Lower lobe of right lung (tissue), 2 donors: ENCODE measurements around the gene SIGLEC15. TPM values are rescaled to one million over a fixed set of nuclear protein-coding genes. Genes with fewer than 3 reads are reported as not detected.
"Not testable (repeated sequence)": the region's sequence is repeated elsewhere in the genome, so short reads cannot be mapped to it uniquely, and the experiment has no call there.

ENCODE experiments used
- ATAC-seq, 2 donors: fragments of 200-7000 bp; cut with Tn5 transposase; one replicate each; pipeline ENCODE4 v1.9.1; 2020 to 2022; ENCODE audit warnings: mild to moderate bottlenecking in 2 of 2, moderate library complexity in 2 of 2
- DNase-seq: peaks from one replicate; pipeline ENCODE4 v3.0.0-alpha.2; 2020
- H3K27ac ChIP-seq: fragments of 200-600 bp; one replicate; pipeline ENCODE4 v1.8.0; 2022
- H3K27me3 ChIP-seq: fragments of 200-600 bp; one replicate; pipeline ENCODE4 v1.8.0; 2022; ENCODE audit warnings: low read depth
- H3K36me3 ChIP-seq: fragments of 200-600 bp; one replicate; pipeline ENCODE4 v1.8.0; 2022; ENCODE audit warnings: mild to moderate bottlenecking
- H3K4me1 ChIP-seq: fragments of 200-600 bp; one replicate; pipeline ENCODE4 v1.8.0; 2022
- H3K4me3 ChIP-seq: fragments of 200-600 bp; one replicate; pipeline ENCODE4 v1.8.0; 2022; ENCODE audit warnings: mild to moderate bottlenecking
- H3K9me3 ChIP-seq: fragments of 200-600 bp; one replicate; pipeline ENCODE4 v1.8.0; 2022
- intact Hi-C: fragments of 100-400 bp; cut with DNase I; formaldehyde crosslinking; loops from one replicate; pipeline ENCODE4 v1.11.0; 2022
- total RNA-seq: library from RNA; stranded (reverse); fragmentation: NEBNext Ultra II Directional; extraction: Animal tissue kit (Norgen Biotek cat#: 25700); gene quantifications from one replicate; pipeline ENCODE4 v1.2.1, GENCODE V29; 2021
- TF ChIP-seq, protein P1 (sequence below): fragments of 200-600 bp; IDR thresholded peaks from one replicate; pipeline ENCODE4 v1.8.0; 2022; ENCODE audit warnings: antibody characterized with exemption, mild to moderate bottlenecking
- donor health status: DM: no; HTN: yes; CAD: no; lungs with severe emphysema.

SIGLEC15 gene
- total RNA-seq, 1 donor from 2014 or later, result 0.35 TPM

DNA sequence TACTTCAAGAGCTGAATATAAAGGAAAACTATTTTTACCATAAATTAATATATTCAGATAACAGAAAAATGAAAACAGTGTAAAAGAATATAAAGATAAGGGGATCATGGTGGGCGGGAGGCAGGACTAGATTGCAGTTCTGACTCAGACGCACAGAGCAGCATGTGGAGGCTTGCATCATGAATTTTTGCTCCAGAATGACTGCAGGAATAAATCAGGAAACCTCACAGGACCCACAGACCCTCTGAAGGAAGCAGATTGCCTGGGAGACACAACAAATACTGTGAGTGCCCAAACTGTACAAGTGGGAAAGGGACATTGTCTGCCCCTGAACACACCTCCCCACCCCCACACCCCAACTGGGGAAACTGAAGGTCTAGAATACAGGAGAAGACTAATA, 19.2 kb upstream of the SIGLEC15 start:
- TF ChIP-seq, protein P1, sequence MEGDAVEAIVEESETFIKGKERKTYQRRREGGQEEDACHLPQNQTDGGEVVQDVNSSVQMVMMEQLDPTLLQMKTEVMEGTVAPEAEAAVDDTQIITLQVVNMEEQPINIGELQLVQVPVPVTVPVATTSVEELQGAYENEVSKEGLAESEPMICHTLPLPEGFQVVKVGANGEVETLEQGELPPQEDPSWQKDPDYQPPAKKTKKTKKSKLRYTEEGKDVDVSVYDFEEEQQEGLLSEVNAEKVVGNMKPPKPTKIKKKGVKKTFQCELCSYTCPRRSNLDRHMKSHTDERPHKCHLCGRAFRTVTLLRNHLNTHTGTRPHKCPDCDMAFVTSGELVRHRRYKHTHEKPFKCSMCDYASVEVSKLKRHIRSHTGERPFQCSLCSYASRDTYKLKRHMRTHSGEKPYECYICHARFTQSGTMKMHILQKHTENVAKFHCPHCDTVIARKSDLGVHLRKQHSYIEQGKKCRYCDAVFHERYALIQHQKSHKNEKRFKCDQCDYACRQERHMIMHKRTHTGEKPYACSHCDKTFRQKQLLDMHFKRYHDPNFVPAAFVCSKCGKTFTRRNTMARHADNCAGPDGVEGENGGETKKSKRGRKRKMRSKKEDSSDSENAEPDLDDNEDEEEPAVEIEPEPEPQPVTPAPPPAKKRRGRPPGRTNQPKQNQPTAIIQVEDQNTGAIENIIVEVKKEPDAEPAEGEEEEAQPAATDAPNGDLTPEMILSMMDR, result no peak
- peaks cover 9% of the 10 kb centered on the region for H3K9me3 ChIP-seq
- no peaks in the 10 kb centered on the region for H3K4me1 ChIP-seq
- DNase-seq (no peak), ATAC-seq (no peak)
- intact Hi-C loops, result no loop called here
- no peak overlapping the region for H3K27ac ChIP-seq
- H3K4me3 ChIP-seq, result no peak overlapping the region
- H3K27me3 ChIP-seq, result no peaks in the 10 kb centered on the region
- no peaks in the 10 kb centered on the region for H3K36me3 ChIP-seq

DNA sequence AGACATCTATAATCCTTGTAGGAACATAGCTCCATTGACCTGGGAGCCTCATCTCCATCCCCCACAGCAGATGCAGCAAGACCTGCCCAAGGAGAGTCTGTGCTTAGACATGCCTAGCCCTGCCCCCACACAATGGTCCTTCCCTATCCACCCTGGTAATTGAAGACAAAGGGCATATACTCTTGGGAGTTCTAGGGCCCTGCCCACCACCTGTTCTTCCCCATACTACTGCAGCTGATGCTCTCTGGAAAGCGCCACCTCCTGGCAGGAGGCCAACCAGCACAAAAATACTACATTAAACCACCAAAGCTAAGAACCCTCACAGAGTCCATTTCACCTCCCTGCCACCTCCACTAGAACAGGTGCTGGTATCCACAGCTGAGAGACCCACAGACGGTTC, 18.3 kb upstream of the SIGLEC15 start:
- H3K27me3 ChIP-seq, H3K4me3 ChIP-seq, H3K36me3 ChIP-seq, ATAC-seq, DNase-seq, H3K27ac ChIP-seq, intact Hi-C loops, H3K4me1 ChIP-seq, H3K9me3 ChIP-seq: not testable (repeated sequence)

DNA sequence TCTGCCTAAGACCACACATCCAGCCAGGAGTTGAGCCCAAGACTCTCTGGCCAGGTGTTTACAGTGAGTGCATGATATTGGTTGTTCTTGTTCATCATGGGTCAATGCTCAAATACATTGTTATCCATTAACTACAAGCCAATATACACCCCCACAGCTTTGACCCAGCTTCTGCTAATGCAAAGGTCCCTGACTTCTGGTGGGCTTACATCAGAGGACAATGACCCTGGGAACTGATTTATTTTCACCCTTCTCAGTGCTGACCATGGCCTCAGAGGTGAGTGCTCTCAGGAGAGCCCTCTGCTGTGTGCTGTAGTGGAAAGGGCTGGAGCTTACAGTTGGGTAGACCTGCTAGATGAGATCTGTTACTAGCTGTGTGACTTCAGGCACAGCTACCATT, 10.7 kb upstream of the SIGLEC15 start:
- H3K4me1 ChIP-seq, H3K36me3 ChIP-seq, DNase-seq, H3K4me3 ChIP-seq, H3K9me3 ChIP-seq, H3K27me3 ChIP-seq, H3K27ac ChIP-seq, ATAC-seq, intact Hi-C loops: not testable (repeated sequence)

DNA sequence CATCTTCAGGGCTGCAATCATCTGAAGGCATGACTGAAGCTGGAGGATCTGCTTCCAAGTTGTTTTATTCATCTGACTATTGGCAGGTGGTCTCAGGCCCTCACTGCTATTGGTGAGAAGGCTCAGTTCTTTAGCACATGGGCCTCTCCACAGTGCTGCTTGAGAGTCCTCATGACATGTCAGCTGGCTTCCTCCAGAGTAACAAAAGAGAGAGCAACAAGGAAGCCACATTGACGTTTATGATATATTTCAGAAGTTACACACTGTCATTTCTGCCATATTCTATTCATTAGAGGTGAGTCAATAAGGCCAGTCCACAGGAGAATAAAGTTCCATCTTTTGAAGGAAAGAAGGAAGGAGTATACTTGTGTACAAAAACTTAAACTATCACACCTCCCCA, 7.9 kb upstream of the SIGLEC15 start:
- H3K4me1 ChIP-seq, result no peaks in the 10 kb centered on the region
- H3K36me3 ChIP-seq, result no peaks in the 10 kb centered on the region
- no peaks in the 10 kb centered on the region for H3K9me3 ChIP-seq
- DNase-seq (no peak), ATAC-seq (no peak)
- intact Hi-C loops, result no loop called here
- TF ChIP-seq, protein P1, result no peak
- no peaks in the 10 kb centered on the region for H3K27me3 ChIP-seq
- no peak overlapping the region for H3K27ac ChIP-seq
- H3K4me3 ChIP-seq, result no peak overlapping the region

DNA sequence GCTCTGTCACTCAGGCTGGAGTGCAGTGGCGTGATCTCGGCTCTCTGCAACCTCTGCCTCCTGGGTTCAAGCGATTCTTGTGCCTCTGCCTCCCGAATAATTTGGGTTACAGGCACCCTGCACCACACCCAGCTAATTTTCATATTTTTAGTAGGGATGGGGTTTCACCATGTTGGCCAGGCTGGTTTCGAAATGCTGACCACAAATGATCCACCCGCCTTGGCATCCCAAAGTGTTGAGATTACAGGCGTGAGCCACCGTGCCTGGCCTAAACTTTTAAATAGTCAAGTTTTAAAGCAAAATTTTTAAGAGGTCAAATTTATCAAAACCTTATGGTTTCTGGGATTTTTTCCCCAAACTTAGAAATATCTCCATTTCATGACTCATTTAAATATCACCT, 6.7 kb upstream of the SIGLEC15 start:
- DNase-seq, H3K27me3 ChIP-seq, H3K4me3 ChIP-seq, H3K27ac ChIP-seq, H3K36me3 ChIP-seq, ATAC-seq, intact Hi-C loops, H3K9me3 ChIP-seq, H3K4me1 ChIP-seq: not testable (repeated sequence)

DNA sequence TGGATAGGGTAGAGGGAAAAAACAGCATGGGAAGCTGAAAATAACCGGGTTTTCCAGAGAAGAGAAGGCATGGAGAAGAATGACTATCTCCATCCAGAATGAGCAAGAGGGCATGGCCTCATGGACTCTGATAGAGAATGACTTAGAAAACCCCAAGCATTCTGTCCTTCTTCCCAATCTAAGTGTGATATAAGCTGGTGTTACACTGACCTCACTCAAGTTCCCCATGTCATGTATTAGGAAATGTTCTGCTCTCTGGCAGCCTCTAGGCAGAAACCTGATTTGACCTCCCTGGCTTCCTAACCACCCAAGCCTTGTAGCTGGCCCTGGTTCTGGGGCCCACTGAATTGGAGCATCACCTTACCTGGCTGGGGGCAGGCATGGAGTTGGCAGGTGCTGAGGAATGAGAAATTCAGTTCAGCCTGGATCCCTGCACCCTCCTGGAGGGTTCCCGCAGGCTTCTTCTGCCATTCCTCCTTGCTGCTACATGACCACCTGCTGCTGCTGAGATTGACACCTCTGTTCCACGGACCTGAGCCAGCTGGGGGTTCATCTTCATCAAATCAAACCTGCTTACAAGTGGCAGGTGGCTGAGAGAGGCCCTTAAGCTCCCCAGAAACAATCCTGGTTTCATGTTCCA, 5.2 kb upstream of the SIGLEC15 start:
- Histone ChIP-seq H3K4me3 (no peak overlapping the region), H3K9me3 (no peaks in the 10 kb centered on the region), H3K27ac (no peak overlapping the region), H3K27me3 (no peaks in the 10 kb centered on the region), H3K4me1 (no peaks in the 10 kb centered on the region), H3K36me3 (no peaks in the 10 kb centered on the region)
- ATAC-seq (no peak), DNase-seq (no peak)
- intact Hi-C loops, result no loop called here
- TF ChIP-seq, protein P1, result no peak

DNA sequence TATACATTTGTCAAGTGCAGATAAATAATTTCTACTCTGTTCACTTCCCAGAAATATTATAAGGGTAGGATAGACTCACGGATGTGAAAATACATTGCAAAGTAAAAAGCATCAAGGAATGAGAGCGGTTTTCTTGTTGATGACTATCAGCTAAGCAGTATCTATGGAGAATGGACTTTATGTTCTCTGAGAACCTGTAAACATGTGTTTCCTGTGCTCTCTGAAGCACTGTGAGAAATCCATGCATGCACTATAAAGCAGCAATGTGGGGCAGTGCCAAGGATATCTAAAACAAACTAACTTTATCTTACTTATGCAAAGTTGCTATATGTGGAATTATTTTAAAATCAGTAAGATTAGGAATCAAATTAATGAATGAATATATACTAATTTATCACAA, 4.4 kb upstream of the SIGLEC15 start:
- DNase-seq, result no peak
- ATAC-seq, result no peak
- Histone ChIP-seq H3K4me1 (no peaks in the 10 kb centered on the region), H3K27me3 (no peaks in the 10 kb centered on the region), H3K27ac (no peak overlapping the region), H3K36me3 (no peaks in the 10 kb centered on the region), H3K9me3 (no peaks in the 10 kb centered on the region), H3K4me3 (no peak overlapping the region)
- intact Hi-C loops, result no loop called here
- TF ChIP-seq, protein P1, result no peak
